NCI-H524 (cell line): Measurements from ENCODE around the gene MARCKSL1.
A peak's percentile ranks its signal among the peaks of the same experiment; 100 is the strongest.
"Not testable (repeated sequence)": the region's sequence is repeated elsewhere in the genome, so short reads cannot be mapped to it uniquely, and the experiment has no call there.

ENCODE experiments used
- DNase-seq, 2 experiments: peaks; one replicate each; lab custom pipeline; 2025; lab: John Stamatoyannopoulos, UW

Gene MARCKSL1, protein sequence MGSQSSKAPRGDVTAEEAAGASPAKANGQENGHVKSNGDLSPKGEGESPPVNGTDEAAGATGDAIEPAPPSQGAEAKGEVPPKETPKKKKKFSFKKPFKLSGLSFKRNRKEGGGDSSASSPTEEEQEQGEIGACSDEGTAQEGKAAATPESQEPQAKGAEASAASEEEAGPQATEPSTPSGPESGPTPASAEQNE

DNA sequence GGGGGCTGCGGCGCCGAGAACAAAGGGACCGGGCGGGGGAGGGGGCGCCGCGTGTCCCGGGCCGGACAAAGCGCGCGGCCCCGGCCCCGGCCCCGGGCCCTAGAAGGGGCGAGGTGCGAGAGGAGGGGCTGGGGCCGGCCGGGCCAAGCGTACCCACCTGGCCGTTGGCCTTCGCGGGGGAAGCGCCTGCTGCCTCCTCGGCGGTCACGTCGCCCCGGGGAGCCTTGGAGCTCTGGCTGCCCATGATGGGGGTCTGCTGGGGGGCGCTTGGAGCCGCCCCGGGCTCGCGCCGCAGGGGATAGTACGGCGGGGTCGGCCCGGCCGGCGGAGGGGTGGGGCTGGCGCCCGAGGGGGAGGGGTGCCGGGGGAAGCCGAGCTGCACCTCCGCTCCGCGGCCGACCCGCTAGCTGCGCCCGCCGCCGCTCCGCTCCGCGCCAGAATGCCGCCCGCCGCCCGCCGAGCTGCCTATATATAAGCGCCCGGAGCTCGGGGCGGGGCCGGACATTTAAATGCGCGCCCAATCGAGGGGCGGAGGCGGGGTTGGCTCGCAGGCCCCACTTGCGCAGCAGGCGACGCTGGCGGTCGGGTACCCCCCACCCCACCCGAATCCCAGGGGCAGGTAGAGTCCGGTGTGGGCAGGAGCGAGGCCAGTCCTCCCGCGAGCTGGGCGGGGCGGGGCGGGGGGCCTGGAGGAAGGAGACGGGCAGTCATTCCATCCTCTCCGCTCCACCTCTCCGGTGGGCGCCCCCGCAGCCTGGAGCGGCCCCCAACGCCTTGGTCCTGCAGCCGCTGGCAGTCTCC is at the start of gene MARCKSL1:
Gene MARCKSL1, minus strand, starts transcription at position 444 of the 801 bp plus-strand sequence. Its CDS starts 200 bp downstream, at position 244.
- DNase-seq: peak; percentile 41 to 72

DNA sequence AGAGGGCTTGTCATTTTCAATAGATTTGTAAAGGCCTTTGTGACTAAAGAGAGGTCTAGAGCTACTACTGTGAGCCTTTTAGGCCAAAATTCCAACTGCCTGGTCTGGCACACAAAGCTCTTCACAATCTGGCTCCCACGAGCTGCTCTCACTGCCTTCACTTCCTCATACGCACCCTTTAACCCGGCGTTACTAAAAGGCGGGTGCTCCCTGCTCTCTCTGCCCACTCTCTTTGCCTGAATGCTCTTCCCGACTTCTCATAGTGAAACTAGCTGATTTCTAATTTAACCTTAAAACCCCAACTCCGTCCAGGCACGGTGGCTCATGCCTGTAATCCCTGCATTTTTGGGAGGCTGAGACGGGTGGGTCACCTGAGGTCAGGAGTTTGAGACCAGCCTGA is 44.0 kb upstream of the MARCKSL1 start:
- no peak for DNase-seq

DNA sequence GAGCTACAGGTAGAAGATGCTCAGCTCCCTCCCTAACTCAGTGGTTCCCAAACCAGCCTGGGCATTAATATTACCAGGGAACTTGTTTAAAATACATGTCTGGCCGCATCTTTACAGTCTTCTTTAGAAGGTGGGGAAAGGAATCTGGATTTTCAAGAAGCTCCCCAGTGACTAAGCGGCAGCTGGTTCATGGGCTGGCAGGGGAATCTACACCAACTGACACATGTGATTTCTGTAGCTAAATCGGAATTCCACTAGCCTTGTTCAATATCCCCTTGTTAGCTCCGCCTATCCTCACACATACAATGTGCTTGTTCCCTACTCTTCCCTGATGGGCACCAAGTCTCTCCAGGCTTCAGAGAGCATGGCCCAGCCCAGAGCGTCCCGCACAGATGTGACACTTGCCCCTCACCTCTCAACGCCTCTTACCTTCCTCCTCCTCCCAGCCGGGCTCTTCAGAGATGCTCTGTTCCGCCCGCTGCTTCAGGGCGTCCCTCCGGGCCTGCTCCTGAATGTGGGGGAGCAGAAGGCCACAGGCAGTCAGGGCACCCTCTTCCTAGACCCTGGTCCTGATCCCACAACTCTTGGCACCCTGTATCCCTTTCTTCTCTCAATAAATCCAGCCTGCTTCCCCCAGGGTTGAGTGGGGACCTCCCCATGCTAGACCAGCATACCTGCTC is 41.6 kb upstream of the MARCKSL1 start:
- no peak for DNase-seq

DNA sequence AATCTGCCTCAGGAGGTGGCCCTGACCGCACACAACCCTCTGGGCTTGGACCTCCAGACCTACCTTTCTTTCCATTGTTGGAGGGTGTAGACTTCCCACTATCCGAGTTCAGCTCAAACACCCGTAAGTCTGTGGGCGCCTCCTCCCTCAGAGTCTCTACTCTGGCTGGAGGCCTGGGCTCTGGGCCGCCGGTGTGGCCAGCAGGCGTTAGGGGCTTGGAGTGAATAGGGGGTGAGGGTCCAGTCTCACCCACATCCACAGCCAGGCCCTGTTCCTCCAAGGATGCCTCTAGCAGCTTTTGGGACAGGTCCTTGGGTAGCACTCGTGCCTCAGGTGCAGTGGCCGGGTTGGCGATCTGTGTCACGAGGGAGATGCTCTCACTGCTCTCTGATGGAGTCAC is 40.2 kb upstream of the MARCKSL1 start:
- DNase-seq: no peak

DNA sequence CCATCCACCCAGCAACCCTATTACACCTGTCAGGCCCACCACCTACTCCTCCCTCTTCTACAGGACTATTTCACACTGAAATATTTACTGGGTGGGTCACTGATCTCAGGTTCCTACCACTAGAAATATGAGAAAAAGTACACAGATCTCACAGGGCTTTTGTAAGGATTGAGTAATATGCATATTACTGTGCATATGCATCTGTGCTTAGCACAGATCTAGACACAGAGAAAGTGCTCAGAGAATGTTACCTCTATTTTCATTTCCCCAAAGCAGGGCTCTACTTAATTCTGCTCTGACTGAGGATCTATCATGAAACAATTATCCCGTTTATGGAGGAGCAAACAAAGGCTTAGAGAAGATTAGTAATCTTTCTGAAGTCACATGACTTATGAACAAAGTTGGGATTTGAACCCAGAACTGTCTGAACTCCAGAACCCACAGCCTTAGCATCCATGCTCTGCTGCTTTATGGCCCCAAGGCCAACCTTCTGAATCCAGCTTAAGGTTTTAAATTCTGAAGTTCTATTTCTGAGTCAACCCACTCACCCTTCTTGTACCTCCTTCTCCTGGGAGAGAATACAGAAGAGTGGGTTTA is 38.1 kb upstream of the MARCKSL1 start:
- no peak for DNase-seq

DNA sequence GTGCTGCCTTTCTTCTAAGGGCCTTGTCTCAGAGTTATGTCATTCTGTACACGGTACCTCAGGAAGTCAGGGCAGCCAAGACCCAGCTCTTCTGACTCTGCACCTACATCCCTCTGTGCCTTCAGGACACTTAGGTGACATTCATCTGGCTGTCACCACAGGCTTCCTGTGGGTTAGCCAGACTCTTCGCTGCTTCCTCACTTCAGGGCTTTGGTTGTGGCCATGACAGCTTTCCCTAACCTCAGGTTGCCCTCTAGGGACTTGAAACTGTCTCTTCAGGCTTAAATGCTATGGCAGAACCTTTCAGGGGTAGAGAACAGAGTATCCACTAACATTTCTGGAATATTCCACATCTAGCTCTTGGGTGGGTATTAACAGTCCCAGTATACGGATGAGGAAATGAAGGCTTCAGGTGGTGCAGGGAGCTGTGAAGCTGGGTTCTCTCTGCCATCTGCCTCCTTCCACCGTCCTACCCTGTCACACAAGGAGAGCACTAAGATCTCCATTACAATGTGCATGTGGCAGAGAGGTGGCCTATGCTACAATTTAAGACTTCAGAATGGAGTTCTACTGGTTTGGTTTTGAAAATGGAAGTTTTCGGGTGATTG is 36.2 kb upstream of the MARCKSL1 start:
- no peak for DNase-seq

DNA sequence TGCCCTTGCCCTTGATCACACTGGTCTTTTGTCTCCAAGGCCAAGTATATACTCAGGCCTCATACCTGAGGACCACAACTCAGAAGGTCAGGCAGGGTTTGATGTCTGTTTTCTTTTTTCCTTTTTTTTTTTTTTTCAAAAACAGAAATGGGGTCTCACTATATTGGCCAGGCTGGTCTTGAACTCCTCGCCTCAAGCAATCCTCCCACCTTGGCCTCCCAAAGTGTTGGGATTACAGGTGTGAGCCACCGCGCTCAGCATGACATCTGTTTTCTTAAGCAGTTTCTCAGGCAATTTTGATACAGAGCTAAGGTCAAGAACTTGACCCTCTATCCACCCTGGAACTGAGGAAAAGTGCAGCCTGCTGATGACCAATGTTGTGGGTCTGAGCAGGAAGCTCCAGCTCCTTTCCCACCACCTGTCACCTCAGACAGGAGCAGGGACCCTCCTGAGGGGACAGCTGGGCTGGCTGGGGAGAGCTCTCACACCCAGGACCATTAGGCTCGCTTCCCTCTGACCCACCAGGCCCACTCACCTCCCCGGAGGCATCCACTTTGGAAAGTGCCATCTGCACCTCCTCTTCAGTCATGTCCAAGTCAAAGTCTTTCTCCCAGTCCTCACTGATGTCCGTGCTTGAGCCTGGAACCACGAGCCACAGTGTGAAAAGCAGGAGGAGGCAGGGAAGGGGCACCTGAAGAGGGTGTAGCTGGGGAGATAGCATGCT is 32.0 kb upstream of the MARCKSL1 start:
- no peak for DNase-seq

DNA sequence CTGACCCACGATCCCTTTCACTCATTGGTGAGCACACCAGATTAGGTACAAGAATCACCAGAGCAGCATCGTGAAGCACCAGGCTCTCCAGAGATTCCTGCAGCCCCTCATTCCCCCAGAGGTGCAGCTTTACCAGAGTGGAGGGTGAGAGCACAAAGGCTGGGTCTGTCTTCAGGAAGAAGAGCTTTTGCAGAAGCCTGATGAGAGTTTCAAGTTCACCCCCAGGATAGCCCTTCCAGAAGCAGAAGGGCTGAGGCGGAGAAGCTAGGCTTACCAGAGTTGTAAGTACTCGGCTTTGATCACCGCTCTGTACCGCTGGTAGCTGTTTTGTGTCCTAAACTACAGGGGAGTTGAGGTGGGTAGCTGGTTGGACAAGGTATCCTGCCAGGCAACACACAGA is 29.4 kb upstream of the MARCKSL1 start:
- DNase-seq: no peak

DNA sequence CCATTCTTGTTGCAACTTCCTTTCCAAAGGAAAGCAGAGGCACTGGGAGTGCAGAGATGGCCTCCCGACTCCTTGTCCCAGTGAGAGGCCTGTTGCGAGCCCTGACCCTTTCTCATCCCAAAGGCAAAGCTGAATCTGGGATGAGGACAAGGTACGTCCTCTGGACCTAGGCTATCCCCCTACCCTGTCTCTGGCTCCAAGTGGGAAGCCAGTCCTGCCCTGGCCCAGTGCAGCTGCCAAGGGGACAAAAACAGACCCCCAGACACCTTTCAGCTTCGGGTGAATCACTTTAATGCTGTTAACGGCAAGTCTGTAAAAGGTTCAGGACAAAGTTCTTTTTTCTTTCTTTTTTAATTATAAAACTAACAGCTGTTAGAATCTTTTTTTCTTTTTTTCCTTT is 28.8 kb upstream of the MARCKSL1 start:
- no peak for DNase-seq

DNA sequence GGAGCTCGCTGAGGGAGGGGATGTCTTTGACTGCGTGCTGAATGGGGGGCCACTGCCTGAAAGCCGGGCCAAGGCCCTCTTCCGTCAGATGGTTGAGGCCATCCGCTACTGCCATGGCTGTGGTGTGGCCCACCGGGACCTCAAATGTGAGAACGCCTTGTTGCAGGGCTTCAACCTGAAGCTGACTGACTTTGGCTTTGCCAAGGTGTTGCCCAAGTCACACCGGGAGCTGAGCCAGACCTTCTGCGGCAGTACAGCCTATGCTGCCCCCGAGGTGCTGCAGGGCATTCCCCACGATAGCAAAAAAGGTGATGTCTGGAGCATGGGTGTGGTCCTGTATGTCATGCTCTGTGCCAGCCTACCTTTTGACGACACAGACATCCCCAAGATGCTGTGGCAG is 27.7 kb upstream of the MARCKSL1 start:
- DNase-seq: no peak

DNA sequence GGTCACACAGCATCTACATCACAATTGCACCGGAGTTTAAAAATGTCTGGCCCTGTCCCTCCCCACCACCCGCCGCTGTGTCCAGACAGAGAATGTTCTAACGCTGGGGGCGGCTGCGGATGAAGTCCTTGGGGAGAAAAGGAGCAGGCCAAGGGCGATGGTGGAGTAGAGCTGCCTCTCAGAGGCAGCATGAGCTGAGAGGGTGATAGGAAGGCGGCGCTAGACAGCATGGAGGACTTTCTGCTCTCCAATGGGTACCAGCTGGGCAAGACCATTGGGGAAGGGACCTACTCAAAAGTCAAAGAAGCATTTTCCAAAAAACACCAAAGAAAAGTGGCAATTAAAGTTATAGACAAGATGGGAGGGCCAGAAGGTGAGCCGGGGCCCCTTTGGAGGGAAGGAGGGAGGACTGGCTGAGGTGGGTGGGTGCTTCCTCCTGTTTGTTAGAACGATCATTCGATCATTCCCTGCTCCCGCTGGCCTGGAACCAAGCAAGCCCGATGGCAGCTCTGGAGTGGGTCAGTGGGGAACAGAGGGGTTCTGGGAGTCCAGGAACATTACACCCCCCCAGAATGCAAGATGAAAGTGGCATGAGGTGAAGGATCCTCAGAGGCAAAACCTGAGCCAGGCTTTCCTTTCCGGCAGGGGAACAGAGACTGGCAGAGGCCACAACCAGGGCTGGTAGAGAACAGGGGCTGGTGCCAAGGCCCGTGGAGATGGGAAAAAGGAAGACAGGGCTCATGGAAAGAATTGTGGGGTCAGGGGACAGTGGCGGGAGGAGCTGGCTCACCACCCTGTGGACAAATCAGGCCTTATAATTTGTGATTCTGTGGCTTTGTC is 26.7 kb upstream of the MARCKSL1 start, which contains the start of the genes FAM229A and TSSK3:
Gene FAM229A, minus strand, starts transcription at position 12 of the 840 bp plus-strand sequence. CDS start 394 bp downstream, outside the sequence.
Gene TSSK3, plus strand, starts transcription at position 66 of the 840 bp plus-strand sequence. Its CDS starts 163 bp downstream, at position 229.
- no peak for DNase-seq

DNA sequence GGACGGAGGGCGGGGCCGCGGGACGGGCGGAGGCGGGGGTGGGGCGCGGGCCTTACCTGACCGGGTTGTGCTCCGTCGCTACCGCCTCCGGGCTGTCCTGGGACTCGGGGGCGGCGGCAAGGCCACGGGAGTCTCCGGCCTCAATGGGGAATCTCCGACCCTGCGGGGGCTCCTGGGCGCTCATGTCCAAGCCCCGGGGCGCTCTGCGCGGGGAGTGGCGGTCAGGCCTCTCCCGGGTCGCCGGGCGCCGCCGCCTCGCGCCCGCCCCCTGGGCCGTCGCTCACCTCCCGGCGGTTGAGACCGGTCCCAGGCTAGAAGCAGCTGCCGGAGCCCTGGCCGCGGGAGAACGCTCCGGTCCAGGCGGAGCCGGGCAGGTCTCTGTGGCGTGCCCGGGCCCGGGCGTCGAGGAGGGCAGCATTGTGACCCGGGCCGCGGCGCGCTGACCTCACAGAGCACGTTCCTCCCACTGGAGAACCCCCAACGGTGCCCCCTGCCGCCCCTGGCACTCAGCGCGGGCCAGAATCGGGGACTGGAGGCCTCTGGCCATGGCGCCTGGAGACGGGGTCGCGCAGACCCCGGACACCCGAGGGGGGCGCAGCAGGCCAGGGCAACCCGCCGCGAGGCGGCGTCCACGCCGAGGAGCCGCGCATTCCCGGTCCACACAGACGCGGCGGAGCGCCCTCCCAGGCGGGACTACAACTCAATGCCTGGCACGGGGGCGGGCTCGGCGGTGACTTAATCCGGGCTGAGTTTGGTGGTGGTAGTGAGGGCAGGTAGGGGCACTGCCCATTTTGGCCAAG is 25.8 kb upstream of the MARCKSL1 start:
- DNase-seq: peak in 1 of 2 experiments; percentile 46

DNA sequence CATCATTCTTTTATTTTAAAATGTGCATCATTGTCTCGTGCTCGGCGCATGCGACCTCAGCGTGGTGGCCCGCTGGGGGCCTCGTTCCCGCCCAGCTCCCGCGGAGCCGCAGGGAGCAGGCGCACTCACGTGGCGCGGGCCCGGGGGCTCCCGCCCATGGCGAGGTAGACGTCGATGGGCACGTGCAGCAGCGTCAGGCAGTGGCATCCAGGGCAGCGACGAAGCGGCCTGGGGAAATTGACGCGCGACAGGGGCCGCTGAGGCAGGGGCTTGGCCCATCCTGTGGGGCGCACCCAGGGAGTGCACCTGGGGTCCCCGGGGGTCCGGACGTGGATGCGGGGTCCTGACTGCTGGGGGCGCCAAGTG is 25.3 kb upstream of the MARCKSL1 start:
- no peak for DNase-seq

DNA sequence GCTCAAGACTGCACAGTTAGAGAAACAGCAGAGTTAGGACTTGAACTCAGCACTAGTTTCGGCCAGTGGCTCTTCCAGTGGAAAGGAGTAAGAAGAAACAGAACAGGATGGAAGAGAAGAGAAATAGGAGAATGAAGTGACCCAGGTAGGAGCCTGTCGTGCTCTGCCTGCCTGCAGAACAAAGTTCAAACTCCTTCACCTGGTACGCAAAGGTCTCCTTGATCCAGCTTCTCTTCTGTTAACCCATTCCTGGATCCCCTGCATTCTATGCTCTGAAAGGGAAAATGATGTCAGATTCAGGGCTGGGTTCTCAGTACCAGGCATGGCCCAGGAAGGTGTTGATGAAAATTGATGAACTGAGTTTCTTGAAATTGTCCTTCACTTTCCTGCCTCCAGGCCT is 22.4 kb upstream of the MARCKSL1 start:
- DNase-seq: no peak

DNA sequence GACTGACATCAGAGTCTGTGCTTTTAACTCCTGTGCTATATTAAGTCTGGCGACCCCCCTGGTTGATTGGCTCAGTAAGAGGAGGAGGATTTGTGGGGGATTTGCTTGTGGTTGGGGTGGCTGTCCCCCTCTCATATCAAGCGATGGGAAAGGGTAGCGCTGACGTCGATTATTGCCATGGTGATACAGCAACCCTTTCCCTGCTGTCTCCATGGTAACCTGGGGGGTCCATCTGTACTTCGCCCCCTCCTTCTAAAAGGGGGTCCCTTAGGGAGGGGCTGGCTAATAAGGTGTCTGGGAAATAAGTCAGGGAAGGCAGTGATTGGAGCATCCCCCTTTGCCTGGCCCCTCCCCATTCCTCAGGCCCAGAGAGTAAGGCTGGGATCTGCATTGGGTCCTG is 21.6 kb upstream of the MARCKSL1 start:
- no peak for DNase-seq

DNA sequence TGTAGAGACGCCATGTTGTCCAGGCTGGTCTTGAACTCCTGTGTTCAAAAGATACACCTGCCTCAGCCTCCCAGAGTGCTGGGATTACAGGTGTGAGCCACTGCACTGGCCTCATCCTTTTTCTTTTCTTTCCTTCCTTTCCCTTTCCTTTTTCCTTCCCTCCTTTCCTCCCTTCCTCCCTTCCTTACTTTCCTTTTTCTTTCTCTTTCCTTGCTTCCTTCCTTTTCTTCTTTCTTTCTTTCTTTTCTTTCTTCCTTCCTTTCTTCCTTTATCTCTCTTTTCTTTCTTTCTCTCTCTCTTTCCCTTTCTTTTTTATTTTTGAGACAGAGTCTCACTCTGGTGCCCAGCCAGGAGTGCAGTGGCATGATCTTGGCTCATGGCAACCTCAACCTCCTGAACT is 20.4 kb upstream of the MARCKSL1 start:
- DNase-seq: no peak

DNA sequence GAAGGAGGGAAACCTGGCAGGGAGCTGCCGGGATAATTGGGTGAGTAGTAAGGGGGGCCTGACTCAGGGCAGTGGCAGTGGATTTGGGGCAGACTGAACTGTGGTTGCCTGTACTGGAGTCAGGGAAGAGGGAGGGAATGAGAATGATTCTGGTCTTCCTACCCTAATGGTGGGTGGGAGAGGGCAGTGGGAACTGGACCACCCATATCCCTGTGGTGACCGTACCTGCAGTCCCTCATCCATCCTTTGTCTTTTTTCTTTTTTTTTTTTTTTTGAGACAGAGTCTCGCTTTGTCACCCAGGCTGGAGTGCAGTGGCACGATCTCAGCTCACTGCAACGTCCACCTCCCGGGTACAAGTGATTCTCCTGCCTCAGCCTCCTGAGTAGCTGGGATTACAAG is 19.7 kb upstream of the MARCKSL1 start:
- DNase-seq: not testable (repeated sequence)

DNA sequence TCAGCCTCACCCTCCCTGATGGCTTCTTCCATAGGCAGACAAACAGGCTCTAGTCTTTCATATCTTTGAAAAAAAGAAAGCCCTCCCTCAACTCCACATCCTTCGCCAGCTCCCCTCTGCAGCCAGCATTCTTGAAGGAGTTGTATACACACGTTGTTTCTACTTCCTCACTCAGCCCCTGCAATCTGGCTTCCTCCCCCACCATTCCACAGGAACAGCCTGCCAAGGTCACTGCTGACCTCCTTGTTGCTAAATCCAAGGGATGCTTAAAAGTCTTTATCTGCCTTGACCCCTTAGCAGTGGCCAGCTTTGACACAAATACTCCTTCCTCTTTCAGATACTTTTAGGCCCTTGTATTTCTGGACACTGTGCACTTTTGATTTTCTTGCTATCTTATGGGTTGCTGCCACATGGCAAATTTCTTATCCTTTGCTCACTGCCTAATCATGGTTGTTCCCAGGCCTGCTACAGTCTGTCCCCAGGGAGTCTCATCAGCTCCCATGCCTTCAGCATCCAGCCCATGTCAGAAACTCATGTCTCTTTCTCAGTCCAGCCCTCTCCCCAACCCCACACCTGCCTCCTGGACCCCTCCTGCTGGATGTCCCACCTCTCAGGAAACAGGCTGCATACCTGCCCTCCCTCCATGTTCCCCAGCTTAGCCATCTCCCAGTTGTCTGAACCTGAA is 18.0 kb upstream of the MARCKSL1 start:
- DNase-seq: no peak

DNA sequence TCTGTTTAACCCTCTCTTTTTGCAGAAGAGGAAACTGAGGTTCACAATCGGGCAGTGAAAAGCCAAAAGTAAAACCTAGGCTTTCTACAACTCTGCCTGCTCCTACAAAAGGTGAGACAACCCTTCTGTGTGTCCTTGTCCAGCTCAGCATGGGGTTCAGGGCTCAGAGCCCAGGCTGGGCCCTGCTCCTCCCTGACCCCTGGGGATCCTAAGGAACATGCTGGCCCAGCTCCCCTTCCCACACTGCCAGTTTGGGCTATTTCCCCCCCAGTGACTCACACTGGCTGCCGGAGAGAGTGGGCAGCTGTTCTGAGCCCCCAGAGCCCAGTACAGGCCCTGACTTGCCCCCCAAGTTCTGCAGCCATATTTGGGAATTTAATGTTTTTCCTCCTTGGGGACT is 17.4 kb upstream of the MARCKSL1 start:
- DNase-seq: no peak
